Measurements from ENCODE around the gene AZU1.
"Not testable (repeated sequence)": the region's sequence is repeated elsewhere in the genome, so short reads cannot be mapped to it uniquely, and the experiment has no call there.

AZU1 gene

DNA sequence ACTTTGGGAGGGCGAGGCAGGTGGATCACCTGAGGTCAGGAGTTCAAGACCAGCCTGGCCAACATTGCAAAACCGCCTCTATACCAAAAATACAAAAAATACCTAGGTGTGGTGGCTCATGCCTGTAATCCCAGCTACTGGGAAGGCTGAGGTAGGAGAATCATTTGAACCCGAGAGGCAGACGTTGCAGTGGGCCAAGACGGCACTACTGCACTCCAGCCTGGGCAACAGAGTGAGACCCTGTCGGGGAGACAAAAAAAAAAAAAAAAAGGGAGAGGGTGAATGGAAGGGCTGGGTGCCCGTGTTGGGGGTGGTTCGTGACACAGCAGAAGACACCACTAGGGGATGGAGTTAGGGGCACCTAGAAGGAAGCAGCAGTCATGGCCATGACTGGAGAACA lies 42.7 kb downstream of the AZU1 start:
- no peak for FAIRE-seq
- TF ChIP-seq POLR2A (IDR thresholded peaks at IDR 0.05; ENCODE audit: low read depth, low read length) (no peak), PAX5 (IDR thresholded peaks at IDR 0.05; ENCODE audit: insufficient read depth, low read length, severe bottlenecking) (no peak), POLR2AphosphoS5 (IDR thresholded peaks at IDR 0.05; ENCODE audit: low read depth, low read length) (no peak), POU2F2 (IDR thresholded peaks at IDR 0.05; ENCODE audit: low read depth, low read length) (no peak), SPI1 (IDR thresholded peaks at IDR 0.05; ENCODE audit: low read depth, low read length) (no peak), TAF1 (IDR thresholded peaks at IDR 0.05; ENCODE audit: low read depth, low read length) (no peak)
- DNase-seq (ENCODE audit: insufficient read length, low spot score): no peak

DNA sequence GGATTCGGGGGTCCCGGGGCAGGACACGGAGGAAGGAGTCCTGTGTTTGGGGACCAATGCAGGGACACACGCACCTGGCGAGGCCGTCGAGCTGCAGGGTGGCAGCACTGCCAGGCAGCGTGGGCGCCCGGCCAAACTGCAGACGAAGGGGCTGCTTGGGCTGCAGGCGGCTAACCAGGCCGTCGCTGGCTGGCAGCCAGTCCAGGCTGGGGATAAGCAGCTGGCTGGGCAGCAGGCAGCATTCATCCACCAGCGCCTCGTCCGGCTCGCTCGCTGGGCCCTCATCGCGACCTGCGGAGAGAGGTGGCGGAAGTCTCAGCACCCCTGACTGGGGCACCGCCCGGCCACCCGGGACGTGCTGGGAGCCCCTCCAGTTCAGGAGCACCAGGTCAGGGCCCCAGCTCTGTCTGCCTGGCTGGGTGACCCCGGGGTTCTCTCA lies 43.3 kb downstream of the AZU1 start:
- DNase-seq (ENCODE audit: insufficient read length, low spot score) (no peak), FAIRE-seq (no peak)
- no peak for TF ChIP-seq SPI1 (IDR thresholded peaks at IDR 0.05; ENCODE audit: low read depth, low read length)
- no peak for TF ChIP-seq POU2F2 (IDR thresholded peaks at IDR 0.05; ENCODE audit: low read depth, low read length)
- TF ChIP-seq PAX5 (IDR thresholded peaks at IDR 0.05; ENCODE audit: insufficient read depth, low read length, severe bottlenecking): no peak
- no peak for TF ChIP-seq POLR2AphosphoS5 (IDR thresholded peaks at IDR 0.05; ENCODE audit: low read depth, low read length)
- TF ChIP-seq POLR2A (IDR thresholded peaks at IDR 0.05; ENCODE audit: low read depth, low read length): no peak
- no peak for TF ChIP-seq TAF1 (IDR thresholded peaks at IDR 0.05; ENCODE audit: low read depth, low read length)

DNA sequence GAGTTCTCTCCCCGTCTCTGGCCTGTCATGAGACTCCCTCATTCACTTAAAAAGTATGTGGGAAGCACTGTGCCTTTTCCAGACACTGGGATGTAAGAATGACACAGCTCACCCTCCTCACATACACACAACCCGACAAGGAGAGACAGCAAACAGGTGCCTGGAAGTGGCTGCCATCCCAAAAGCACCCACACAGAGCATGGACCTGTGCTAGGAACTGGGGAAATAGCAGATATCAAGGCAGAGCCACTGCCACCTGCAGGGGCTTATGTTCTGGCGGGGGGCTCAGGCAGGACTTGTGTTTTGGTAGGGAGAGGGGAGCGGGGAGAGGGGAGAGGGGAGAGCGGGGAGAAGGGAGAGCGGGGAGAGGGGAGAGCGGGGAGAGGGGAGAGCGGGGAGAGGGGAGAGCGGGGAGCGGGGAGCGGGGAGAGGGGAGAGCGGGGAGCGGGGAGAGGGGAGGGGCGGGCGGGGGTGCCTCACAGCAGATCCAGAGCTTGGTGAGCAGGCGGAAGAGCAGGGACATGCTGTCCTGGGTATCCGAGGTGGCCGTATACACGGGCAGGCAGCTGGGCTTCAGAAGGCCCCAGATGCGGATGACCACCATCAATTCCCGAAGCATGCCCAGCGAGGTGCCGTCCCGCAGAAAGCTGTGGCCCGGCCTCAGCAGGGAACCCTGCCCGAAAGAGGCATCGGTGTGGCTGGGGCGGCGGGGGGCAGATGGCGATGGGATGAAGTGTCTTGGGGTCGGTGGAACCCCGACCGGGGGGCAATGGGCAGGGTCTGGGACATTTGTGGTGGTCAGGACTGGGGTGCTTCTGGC lies 44.0 kb downstream of the AZU1 start:
- no peak for TF ChIP-seq TAF1 (IDR thresholded peaks at IDR 0.05; ENCODE audit: low read depth, low read length)
- no peak for TF ChIP-seq POLR2A (IDR thresholded peaks at IDR 0.05; ENCODE audit: low read depth, low read length)
- TF ChIP-seq POU2F2 (IDR thresholded peaks at IDR 0.05; ENCODE audit: low read depth, low read length): no peak
- FAIRE-seq (no peak), DNase-seq (ENCODE audit: insufficient read length, low spot score) (no peak)

DNA sequence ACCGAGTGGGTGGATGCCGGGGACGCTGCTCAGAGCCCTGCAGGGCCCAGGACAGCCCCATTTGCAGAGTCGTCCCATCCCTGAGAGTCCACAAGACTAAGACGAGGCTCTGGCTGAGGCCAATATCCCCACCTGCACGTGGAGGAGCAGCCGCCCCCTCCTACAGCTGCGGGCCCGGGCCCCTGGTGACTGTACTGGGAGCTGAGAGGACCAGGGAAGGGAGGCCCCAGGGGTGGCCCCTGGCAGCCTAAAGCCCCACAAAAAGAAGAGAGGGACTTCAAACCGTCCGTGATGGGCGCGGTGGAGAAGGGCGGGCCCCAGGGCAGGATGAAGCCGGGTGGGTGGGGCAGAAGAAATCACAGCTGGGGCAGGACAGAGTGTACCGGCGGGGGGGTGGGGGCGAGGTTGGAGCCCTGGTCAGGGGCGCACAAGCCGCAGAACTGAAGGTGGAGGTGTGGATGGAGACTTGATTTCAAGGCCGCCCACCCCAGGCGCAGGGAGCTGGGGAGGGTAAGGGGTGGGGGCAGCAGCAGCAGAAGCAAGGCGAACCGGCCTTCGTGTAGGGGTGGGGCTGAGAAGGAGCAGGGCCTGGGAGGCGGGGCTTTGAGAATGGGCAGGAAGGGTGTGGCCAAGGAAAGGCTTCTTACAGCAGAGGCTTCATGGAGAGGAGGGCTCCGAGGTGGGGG lies 44.8 kb downstream of the AZU1 start:
- no peak for TF ChIP-seq PAX5 (IDR thresholded peaks at IDR 0.05; ENCODE audit: insufficient read depth, low read length, severe bottlenecking)
- TF ChIP-seq TAF1 (IDR thresholded peaks at IDR 0.05; ENCODE audit: low read depth, low read length): no peak
- no peak for TF ChIP-seq POU2F2 (IDR thresholded peaks at IDR 0.05; ENCODE audit: low read depth, low read length)
- no peak for TF ChIP-seq SPI1 (IDR thresholded peaks at IDR 0.05; ENCODE audit: low read depth, low read length)
- no peak for TF ChIP-seq POLR2A (IDR thresholded peaks at IDR 0.05; ENCODE audit: low read depth, low read length)
- no peak for TF ChIP-seq POLR2AphosphoS5 (IDR thresholded peaks at IDR 0.05; ENCODE audit: low read depth, low read length)
- peak; percentile 69 for FAIRE-seq
- DNase-seq (ENCODE audit: insufficient read length, low spot score): peak; percentile 96

DNA sequence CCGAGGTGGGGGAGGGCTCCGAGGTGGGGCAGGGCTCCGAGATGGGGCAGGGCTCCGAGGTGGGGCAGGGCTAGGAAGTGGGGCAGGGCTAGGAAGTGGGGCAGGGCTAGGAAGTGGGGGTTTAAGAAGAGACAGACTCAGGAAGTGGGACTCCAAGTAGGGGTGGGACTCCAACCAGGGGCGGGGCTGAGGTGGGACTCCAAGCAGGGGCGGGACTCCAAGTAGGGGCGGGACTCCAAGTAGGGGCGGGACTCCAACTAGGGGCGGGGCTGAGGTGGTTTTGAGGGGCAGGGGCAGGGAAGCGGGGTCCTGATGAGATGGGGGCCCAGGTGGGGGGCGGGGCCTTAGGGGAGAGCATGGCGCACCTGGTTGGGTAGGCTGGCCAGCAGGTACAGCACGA lies 45.4 kb downstream of the AZU1 start:
- peak; percentile 86 for DNase-seq (ENCODE audit: insufficient read length, low spot score)
- TF ChIP-seq POLR2AphosphoS5 (IDR thresholded peaks at IDR 0.05; ENCODE audit: low read depth, low read length) (no peak), PAX5 (IDR thresholded peaks at IDR 0.05; ENCODE audit: insufficient read depth, low read length, severe bottlenecking) (no peak), TAF1 (IDR thresholded peaks at IDR 0.05; ENCODE audit: low read depth, low read length) (no peak), POU2F2 (IDR thresholded peaks at IDR 0.05; ENCODE audit: low read depth, low read length) (no peak), POLR2A (IDR thresholded peaks at IDR 0.05; ENCODE audit: low read depth, low read length) (no peak), SPI1 (IDR thresholded peaks at IDR 0.05; ENCODE audit: low read depth, low read length) (no peak)
- peak; percentile 41 for FAIRE-seq

DNA sequence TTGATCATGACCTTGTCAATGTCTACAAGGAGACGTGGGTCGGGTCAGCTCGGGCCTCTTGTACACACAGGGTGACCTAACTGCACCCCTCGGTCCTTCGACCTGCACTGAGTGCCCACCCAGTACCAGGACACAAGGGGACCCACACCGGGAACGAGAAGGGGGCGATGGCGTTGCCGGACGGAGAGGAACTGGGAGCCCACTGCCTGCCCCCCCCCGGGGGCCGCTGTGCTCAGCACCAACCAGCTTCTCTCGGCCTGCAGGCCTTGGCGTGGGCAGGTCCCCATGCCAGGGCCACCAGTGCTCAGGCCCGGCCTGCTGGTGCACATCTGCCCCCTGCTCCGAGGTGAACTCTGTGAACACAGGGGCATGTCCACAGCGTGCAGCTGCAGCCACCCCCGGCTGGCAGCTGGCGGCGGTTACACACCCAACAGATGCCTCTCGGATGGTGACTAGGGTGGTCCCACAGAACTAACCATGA lies 46.0 kb downstream of the AZU1 start:
- DNase-seq (ENCODE audit: insufficient read length, low spot score): no peak
- peak; percentile 13 for FAIRE-seq
- no peak for TF ChIP-seq POU2F2 (IDR thresholded peaks at IDR 0.05; ENCODE audit: low read depth, low read length)
- no peak for TF ChIP-seq POLR2A (IDR thresholded peaks at IDR 0.05; ENCODE audit: low read depth, low read length)
- TF ChIP-seq SPI1 (IDR thresholded peaks at IDR 0.05; ENCODE audit: low read depth, low read length): no peak
- no peak for TF ChIP-seq PAX5 (IDR thresholded peaks at IDR 0.05; ENCODE audit: insufficient read depth, low read length, severe bottlenecking)
- no peak for TF ChIP-seq POLR2AphosphoS5 (IDR thresholded peaks at IDR 0.05; ENCODE audit: low read depth, low read length)
- TF ChIP-seq TAF1 (IDR thresholded peaks at IDR 0.05; ENCODE audit: low read depth, low read length): no peak

DNA sequence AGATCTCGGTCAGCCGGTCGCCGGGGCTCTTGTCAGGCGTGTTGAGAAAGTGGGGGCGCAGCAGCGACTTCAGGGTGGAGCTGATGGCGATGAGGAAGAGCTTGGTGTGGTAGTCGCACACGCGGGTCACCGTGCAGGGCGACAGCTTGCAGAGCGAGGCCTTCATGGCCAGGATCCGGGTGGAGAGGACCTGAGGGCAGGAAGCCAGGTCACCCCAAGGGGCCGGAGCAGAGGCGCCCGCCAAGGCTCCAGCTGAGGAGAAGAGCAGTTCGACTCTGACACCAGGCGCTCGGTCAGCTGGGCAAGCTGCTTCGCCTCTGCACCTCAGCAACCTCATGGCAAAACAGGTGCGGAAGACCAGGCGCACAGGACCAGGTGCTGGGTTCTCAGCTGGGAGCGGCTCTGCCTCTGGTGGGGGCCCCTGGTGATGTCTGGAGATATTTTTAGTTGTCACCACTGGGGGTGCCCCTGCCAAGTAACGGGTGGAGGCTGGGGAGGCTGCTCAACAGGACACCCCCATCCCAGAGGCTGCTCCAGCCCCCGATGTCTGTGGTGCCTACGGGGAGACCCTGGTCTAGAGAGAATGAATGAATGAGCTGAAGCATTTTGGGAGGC lies 47.7 kb downstream of the AZU1 start:
- FAIRE-seq: no peak
- DNase-seq (ENCODE audit: insufficient read length, low spot score): no peak
- no peak for TF ChIP-seq SPI1 (IDR thresholded peaks at IDR 0.05; ENCODE audit: low read depth, low read length)
- TF ChIP-seq POLR2A (IDR thresholded peaks at IDR 0.05; ENCODE audit: low read depth, low read length): no peak

DNA sequence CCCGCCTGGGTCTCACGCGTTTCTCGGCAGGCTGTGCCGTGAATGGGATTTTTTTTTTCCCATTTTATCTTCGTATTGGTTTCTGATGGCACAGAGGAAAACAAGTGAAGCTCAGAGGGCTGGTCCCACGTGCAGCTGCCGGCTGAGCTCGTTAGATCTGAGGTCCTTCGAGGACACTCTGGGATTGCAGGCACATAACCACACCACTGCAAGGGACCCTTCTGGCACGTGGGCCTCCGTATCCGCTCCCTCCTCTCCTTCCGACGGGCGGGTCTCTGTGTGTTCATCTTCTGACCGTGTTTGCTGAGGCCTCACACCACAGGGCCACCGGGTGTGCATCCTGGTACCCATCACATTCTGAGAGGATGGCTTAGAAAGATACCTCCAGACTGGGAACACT lies 48.5 kb downstream of the AZU1 start:
- TF ChIP-seq PAX5 (IDR thresholded peaks at IDR 0.05; ENCODE audit: insufficient read depth, low read length, severe bottlenecking) (no peak), SPI1 (IDR thresholded peaks at IDR 0.05; ENCODE audit: low read depth, low read length) (no peak), TAF1 (IDR thresholded peaks at IDR 0.05; ENCODE audit: low read depth, low read length) (no peak), POLR2AphosphoS5 (IDR thresholded peaks at IDR 0.05; ENCODE audit: low read depth, low read length) (no peak), POLR2A (IDR thresholded peaks at IDR 0.05; ENCODE audit: low read depth, low read length) (no peak), POU2F2 (IDR thresholded peaks at IDR 0.05; ENCODE audit: low read depth, low read length) (no peak)
- no peak for DNase-seq (ENCODE audit: insufficient read length, low spot score)
- FAIRE-seq: no peak

DNA sequence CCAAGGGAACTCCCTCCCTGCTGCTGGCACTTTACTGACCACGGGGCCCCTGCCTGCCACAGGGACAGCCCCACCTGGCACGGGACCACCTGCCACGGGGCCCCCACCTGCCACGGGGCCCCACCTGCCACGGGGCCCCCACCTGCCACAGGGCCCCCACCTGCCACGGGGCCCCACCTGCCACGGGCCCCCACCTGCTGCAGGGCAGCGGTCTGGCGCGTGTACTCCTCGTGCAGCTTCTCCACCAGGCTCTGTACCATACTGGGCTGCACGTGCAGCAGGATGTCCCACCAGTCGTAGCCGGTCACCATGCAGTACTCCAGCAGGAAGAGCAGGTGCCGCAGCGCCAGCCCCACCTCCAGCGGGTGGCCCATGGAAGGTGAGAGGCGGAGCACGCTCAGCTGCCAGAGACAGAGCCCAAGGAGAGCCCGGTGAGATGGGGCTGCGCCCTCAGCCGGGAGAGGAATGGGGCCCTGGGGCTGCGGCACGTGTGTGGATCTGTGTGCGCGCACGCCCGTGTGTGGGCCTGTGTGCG lies 49.2 kb downstream of the AZU1 start:
- no peak for TF ChIP-seq SPI1 (IDR thresholded peaks at IDR 0.05; ENCODE audit: low read depth, low read length)
- no peak for TF ChIP-seq POLR2A (IDR thresholded peaks at IDR 0.05; ENCODE audit: low read depth, low read length)
- TF ChIP-seq PAX5 (IDR thresholded peaks at IDR 0.05; ENCODE audit: insufficient read depth, low read length, severe bottlenecking): no peak
- DNase-seq (ENCODE audit: insufficient read length, low spot score): no peak
- FAIRE-seq: no peak

DNA sequence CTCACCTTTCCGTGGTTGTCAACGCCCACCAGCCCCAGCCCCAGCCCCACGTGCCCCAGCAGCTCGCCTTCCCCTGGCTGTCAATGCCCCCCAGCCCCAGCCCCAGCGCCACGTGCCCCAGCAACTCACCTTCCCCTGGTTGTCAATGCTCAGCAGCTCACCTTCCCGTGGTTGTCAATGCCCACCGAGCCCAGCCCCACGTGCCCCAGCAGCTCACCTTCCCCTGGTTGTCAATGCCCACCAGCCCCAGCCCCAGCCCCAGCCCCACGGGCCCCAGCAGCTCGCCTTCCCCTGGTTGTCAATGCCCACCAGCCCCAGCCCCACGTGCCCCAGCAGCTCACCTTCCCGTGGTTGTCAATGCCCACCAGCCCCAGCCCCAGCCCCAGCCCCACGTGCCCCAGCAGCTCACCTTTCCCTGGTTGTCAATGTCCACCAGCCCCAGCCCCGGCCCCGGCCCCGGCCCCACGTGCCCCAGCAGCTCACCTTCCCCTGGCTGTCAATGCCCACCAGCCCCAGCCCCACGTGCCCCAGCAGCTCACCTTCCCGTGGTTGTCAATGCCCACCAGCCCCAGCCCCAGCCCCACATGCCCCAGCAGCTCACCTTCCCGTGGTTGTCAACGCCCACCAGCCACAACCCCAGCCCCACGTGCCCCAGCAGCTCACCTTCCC lies 50.5 kb downstream of the AZU1 start:
- FAIRE-seq; DNase-seq (ENCODE audit: insufficient read length, low spot score): not testable (repeated sequence)

DNA sequence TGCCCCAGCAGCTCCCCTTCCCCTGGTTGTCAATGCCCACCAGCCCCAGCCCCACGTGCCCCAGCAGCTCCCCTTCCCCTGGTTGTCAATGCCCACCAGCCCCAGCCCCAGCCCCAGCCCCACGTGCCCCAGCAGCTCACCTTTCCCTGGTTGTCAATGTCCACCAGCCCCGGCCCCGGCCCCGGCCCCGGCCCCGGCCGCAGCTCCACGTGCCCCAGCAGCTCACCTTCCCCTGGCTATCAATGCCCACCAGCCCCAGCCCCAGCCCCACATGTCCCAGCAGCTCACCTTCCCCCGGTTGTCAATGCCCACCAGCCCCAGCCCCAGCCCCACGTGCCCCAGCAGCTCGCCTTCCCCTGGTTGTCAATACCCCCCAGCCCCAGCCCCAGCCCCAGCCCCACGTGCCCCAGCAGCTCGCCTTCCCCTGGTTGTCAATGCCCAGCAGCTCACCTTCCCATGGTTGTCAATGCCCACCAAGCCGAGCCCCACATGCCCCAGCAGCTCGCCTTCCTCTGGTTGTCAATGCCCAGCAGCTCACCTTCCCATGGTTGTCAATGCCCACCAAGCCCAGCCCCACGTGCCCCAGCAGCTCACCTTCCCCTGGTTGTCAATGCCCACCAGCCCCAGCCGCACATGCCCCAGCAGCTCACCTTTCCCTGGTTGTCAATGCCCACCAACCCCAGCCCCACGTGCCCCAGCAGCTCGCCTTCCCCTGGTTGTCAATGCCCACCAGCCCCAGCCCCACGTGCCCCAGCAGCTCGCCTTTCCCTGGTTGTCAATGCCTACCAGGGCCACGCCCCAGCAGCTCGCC lies 51.3 kb downstream of the AZU1 start:
- DNase-seq (ENCODE audit: insufficient read length, low spot score): not testable (repeated sequence)
- FAIRE-seq: peak; percentile 35
